Measurements from ENCODE around the gene ZNF169.
"Not testable (repeated sequence)": the region's sequence is repeated elsewhere in the genome, so short reads cannot be mapped to it uniquely, and the experiment has no call there.

GRCh38 chr9:94339657-94340056 lies 80.6 kb downstream of the ZNF169 start:
- TF ChIP-seq, protein P1, sequence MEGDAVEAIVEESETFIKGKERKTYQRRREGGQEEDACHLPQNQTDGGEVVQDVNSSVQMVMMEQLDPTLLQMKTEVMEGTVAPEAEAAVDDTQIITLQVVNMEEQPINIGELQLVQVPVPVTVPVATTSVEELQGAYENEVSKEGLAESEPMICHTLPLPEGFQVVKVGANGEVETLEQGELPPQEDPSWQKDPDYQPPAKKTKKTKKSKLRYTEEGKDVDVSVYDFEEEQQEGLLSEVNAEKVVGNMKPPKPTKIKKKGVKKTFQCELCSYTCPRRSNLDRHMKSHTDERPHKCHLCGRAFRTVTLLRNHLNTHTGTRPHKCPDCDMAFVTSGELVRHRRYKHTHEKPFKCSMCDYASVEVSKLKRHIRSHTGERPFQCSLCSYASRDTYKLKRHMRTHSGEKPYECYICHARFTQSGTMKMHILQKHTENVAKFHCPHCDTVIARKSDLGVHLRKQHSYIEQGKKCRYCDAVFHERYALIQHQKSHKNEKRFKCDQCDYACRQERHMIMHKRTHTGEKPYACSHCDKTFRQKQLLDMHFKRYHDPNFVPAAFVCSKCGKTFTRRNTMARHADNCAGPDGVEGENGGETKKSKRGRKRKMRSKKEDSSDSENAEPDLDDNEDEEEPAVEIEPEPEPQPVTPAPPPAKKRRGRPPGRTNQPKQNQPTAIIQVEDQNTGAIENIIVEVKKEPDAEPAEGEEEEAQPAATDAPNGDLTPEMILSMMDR (IDR thresholded peaks at IDR 0.05; ENCODE audit: control extremely low read depth in 1 of 3, insufficient read depth in 1 of 3, low read depth in 1 of 3, low read length in 3 of 3), result not testable (repeated sequence)
- not testable (repeated sequence) for TF ChIP-seq CREB1 (IDR thresholded peaks at IDR 0.05); SIN3A (conservative IDR thresholded peaks at IDR 0.05 in 1 of 2, IDR thresholded peaks at IDR 0.05 in 1 of 2; ENCODE audit: low read depth in 1 of 2, low read length in 2 of 2); RAD21 (IDR thresholded peaks at IDR 0.05 in 1 of 2, conservative IDR thresholded peaks at IDR 0.05 in 1 of 2; ENCODE audit: low read depth in 2 of 2, low read length in 2 of 2); POLR2A (IDR thresholded peaks at IDR 0.05; ENCODE audit: control extremely low read depth in 1 of 2, low read depth in 2 of 2, low read length in 2 of 2); TAF1 (IDR thresholded peaks at IDR 0.05; ENCODE audit: low read depth, low read length); ASH2L (IDR thresholded peaks at IDR 0.05; ENCODE audit: low read length); RNF2 (IDR thresholded peaks at IDR 0.05; ENCODE audit: borderline replicate concordance, low read depth, low read length, missing control alignments, poor library complexity, severe bottlenecking); TCF12 (IDR thresholded peaks at IDR 0.05; ENCODE audit: low read depth, low read length); EZH2 (IDR thresholded peaks at IDR 0.05; ENCODE audit: low read depth, low read length, severe bottlenecking); TEAD4 (IDR thresholded peaks at IDR 0.05; ENCODE audit: low read depth, low read length); RFX5 (IDR thresholded peaks at IDR 0.05; ENCODE audit: borderline replicate concordance, low read depth, low read length); JUND (IDR thresholded peaks at IDR 0.05; ENCODE audit: low read length)
- TF ChIP-seq, protein P2, sequence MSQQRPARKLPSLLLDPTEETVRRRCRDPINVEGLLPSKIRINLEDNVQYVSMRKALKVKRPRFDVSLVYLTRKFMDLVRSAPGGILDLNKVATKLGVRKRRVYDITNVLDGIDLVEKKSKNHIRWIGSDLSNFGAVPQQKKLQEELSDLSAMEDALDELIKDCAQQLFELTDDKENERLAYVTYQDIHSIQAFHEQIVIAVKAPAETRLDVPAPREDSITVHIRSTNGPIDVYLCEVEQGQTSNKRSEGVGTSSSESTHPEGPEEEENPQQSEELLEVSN (IDR thresholded peaks at IDR 0.05), result not testable (repeated sequence)

Measured in H1 (cell line).